ENCODE measurements around the gene ARF3.

GRCh38 chr12:48917857-48918537 is 39.3 kb downstream of the ARF3 start:
- TF ChIP-seq, protein P1, sequence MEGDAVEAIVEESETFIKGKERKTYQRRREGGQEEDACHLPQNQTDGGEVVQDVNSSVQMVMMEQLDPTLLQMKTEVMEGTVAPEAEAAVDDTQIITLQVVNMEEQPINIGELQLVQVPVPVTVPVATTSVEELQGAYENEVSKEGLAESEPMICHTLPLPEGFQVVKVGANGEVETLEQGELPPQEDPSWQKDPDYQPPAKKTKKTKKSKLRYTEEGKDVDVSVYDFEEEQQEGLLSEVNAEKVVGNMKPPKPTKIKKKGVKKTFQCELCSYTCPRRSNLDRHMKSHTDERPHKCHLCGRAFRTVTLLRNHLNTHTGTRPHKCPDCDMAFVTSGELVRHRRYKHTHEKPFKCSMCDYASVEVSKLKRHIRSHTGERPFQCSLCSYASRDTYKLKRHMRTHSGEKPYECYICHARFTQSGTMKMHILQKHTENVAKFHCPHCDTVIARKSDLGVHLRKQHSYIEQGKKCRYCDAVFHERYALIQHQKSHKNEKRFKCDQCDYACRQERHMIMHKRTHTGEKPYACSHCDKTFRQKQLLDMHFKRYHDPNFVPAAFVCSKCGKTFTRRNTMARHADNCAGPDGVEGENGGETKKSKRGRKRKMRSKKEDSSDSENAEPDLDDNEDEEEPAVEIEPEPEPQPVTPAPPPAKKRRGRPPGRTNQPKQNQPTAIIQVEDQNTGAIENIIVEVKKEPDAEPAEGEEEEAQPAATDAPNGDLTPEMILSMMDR (IDR thresholded peaks at IDR 0.05; ENCODE audit: low read depth, low read length), result no peak
- TF ChIP-seq EZH2phosphoT487 (IDR thresholded peaks at IDR 0.05; ENCODE audit: low read depth), result no peak

Data from OCI-LY3 (cell line).